ENCODE measurements around the gene MDC1. TPM values are rescaled to one million over a fixed set of nuclear protein-coding genes. Genes with fewer than 3 reads are reported as not detected.
A peak's percentile ranks its signal among the peaks of the same experiment; 100 is the strongest.

MDC1 gene
- total and polyA plus RNA-seq, 2 of the 13 experiments (the other 11 are each of a cell fraction or from before 2014, with no cell fraction given), result 8.4 to 14.0 TPM

DNA sequence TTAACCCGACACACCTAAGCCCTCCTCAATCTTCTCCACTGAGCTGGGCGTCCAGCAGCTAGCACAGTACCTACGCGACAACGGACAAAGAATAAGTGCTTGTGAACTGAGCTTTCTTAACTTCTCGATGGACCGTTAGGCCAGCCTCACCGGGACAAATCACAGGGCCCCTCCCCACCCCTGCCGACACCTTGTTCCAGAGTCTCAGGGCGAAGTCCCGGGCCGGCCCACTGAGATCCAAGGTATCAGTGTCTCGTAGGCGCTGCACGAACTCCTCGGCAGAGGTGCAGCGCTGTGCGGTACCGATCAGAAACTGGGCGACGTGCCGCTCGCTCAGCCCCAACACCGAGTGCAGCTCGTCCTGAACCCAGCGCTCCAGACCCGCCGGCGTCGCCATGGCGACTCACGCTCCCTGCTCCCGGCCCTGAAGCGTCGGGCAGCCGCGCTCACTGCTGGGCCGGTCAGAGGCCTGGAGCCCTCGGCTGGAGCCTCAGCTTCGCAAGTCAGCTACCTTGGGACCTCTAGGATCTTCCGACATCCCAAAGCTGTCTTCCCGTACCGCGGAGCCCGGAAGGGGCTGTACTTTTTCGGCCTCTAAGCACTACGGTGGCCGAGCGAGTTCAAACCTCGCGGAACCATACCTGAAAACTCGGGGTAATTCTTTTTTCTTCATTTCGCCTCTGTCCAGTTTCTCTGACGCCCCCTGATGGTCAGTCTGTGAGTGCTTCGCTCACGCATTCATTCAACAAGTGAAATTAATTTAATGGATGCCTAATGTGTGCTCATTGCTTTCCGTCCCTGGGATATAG lies 44.4 kb downstream of the MDC1 start, which contains the start of gene DHX16 (continued):
- TF ChIP-seq, protein P1, sequence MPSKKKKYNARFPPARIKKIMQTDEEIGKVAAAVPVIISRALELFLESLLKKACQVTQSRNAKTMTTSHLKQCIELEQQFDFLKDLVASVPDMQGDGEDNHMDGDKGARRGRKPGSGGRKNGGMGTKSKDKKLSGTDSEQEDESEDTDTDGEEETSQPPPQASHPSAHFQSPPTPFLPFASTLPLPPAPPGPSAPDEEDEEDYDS (CRISPR knock-in tag; IDR thresholded peaks at IDR 0.05), result no peak; the same call in 1 of the 2 replicates
- TF ChIP-seq ZNF124 (CRISPR knock-in tag; IDR thresholded peaks at IDR 0.05) (peak; percentile 27), SNRNP70 (IDR thresholded peaks at IDR 0.05; ENCODE audit: low read depth, low read length) (no peak), ZNF7 (CRISPR knock-in tag; IDR thresholded peaks at IDR 0.05) (no peak), TOPORS (CRISPR knock-in tag; IDR thresholded peaks at IDR 0.05) (0 out of 2 replicates have a peak, but pooled peaks have one; percentile 43), MEIS2 (CRISPR knock-in tag; IDR thresholded peaks at IDR 0.05) (0 out of 2 replicates have a peak, but pooled peaks have one; percentile 23), ATM (IDR thresholded peaks at IDR 0.05; ENCODE audit: borderline replicate concordance) (no peak), ZNF432 (CRISPR knock-in tag; IDR thresholded peaks at IDR 0.05; ENCODE audit: borderline replicate concordance) (no peak), ZNF10 (CRISPR knock-in tag; IDR thresholded peaks at IDR 0.05; ENCODE audit: borderline replicate concordance, low read depth) (no peak), SIX4 (CRISPR knock-in tag; IDR thresholded peaks at IDR 0.05) (no peak), ZMYM4 (CRISPR knock-in tag; IDR thresholded peaks at IDR 0.05) (peak; percentile 83), NAIF1 (CRISPR knock-in tag; IDR thresholded peaks at IDR 0.05; ENCODE audit: borderline replicate concordance) (peak; percentile 84; the same call in 1 of the 2 replicates), ZNF496 (CRISPR knock-in tag; IDR thresholded peaks at IDR 0.05; ENCODE audit: insufficient replicate concordance) (no peak), ZNF296 (CRISPR knock-in tag; conservative IDR thresholded peaks at IDR 0.05) (peak; percentile 45), MBNL3 (CRISPR knock-in tag; conservative IDR thresholded peaks at IDR 0.05) (no peak)
- TF ChIP-seq, protein P2, sequence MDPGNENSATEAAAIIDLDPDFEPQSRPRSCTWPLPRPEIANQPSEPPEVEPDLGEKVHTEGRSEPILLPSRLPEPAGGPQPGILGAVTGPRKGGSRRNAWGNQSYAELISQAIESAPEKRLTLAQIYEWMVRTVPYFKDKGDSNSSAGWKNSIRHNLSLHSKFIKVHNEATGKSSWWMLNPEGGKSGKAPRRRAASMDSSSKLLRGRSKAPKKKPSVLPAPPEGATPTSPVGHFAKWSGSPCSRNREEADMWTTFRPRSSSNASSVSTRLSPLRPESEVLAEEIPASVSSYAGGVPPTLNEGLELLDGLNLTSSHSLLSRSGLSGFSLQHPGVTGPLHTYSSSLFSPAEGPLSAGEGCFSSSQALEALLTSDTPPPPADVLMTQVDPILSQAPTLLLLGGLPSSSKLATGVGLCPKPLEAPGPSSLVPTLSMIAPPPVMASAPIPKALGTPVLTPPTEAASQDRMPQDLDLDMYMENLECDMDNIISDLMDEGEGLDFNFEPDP (CRISPR knock-in tag; conservative IDR thresholded peaks at IDR 0.05), result no peak
- TF ChIP-seq, protein P3, sequence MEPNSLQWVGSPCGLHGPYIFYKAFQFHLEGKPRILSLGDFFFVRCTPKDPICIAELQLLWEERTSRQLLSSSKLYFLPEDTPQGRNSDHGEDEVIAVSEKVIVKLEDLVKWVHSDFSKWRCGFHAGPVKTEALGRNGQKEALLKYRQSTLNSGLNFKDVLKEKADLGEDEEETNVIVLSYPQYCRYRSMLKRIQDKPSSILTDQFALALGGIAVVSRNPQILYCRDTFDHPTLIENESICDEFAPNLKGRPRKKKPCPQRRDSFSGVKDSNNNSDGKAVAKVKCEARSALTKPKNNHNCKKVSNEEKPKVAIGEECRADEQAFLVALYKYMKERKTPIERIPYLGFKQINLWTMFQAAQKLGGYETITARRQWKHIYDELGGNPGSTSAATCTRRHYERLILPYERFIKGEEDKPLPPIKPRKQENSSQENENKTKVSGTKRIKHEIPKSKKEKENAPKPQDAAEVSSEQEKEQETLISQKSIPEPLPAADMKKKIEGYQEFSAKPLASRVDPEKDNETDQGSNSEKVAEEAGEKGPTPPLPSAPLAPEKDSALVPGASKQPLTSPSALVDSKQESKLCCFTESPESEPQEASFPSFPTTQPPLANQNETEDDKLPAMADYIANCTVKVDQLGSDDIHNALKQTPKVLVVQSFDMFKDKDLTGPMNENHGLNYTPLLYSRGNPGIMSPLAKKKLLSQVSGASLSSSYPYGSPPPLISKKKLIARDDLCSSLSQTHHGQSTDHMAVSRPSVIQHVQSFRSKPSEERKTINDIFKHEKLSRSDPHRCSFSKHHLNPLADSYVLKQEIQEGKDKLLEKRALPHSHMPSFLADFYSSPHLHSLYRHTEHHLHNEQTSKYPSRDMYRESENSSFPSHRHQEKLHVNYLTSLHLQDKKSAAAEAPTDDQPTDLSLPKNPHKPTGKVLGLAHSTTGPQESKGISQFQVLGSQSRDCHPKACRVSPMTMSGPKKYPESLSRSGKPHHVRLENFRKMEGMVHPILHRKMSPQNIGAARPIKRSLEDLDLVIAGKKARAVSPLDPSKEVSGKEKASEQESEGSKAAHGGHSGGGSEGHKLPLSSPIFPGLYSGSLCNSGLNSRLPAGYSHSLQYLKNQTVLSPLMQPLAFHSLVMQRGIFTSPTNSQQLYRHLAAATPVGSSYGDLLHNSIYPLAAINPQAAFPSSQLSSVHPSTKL (CRISPR knock-in tag; IDR thresholded peaks at IDR 0.05), result peak; percentile 68
- TF ChIP-seq, protein P4, sequence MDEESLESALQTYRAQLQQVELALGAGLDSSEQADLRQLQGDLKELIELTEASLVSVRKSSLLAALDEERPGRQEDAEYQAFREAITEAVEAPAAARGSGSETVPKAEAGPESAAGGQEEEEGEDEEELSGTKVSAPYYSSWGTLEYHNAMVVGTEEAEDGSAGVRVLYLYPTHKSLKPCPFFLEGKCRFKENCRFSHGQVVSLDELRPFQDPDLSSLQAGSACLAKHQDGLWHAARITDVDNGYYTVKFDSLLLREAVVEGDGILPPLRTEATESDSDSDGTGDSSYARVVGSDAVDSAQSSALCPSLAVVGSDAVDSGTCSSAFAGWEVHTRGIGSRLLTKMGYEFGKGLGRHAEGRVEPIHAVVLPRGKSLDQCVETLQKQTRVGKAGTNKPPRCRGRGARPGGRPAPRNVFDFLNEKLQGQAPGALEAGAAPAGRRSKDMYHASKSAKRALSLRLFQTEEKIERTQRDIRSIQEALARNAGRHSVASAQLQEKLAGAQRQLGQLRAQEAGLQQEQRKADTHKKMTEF (CRISPR knock-in tag; IDR thresholded peaks at IDR 0.05), result peak; percentile 96
- TF ChIP-seq, protein P5, sequence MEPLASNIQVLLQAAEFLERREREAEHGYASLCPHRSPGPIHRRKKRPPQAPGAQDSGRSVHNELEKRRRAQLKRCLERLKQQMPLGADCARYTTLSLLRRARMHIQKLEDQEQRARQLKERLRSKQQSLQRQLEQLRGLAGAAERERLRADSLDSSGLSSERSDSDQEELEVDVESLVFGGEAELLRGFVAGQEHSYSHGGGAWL (CRISPR knock-in tag; IDR thresholded peaks at IDR 0.05), result peak; percentile 91
- TF ChIP-seq, protein P6, sequence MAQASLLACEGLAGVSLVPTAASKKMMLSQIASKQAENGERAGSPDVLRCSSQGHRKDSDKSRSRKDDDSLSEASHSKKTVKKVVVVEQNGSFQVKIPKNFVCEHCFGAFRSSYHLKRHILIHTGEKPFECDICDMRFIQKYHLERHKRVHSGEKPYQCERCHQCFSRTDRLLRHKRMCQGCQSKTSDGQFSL (CRISPR knock-in tag; IDR thresholded peaks at IDR 0.05), result no peak

Measured in HepG2 (cell line).